GM18526 (cell line): ENCODE results near the gene TAC3.

Experiments used
- POLR2A ChIP-seq: IDR thresholded peaks from 3 replicates; pipeline ENCODE4 v1.6.1; 2011; ENCODE audit not compliant: insufficient read length; ENCODE audit errors: extremely low read depth

Gene TAC3

GRCh38 chr12:57042695-57043094 is 26.4 kb upstream of the TAC3 start:
- no peak for TF ChIP-seq POLR2A

- TF ChIP-seq POLR2A = no peak
These were observed 24.4 kb upstream of the TAC3 start for GRCh38 chr12:57040750-57041149.

GRCh38 chr12:57040211-57040610 is 23.9 kb upstream of the TAC3 start:
- TF ChIP-seq POLR2A = no peak

GRCh38 chr12:57039016-57039798 is 22.9 kb upstream of the TAC3 start:
- no peak for TF ChIP-seq POLR2A

GRCh38 chr12:57037264-57037663 is 20.9 kb upstream of the TAC3 start:
- TF ChIP-seq POLR2A = no peak

- no peak for TF ChIP-seq POLR2A
These were observed 17.1 kb upstream of the TAC3 start for GRCh38 chr12:57033431-57033830.

- TF ChIP-seq POLR2A = no peak
These were observed 15.5 kb upstream of the TAC3 start for GRCh38 chr12:57031789-57032188.

- TF ChIP-seq POLR2A = no peak
These were observed 14.9 kb upstream of the TAC3 start for GRCh38 chr12:57031138-57031725.

GRCh38 chr12:57029457-57029856 is 13.1 kb upstream of the TAC3 start:
- no peak for TF ChIP-seq POLR2A

- no peak for TF ChIP-seq POLR2A
These were observed 11.4 kb upstream of the TAC3 start for GRCh38 chr12:57027805-57028153.

GRCh38 chr12:57027011-57027804 is 10.9 kb upstream of the TAC3 start:
- TF ChIP-seq POLR2A = no peak

- TF ChIP-seq POLR2A = no peak
These were observed 8.9 kb upstream of the TAC3 start for GRCh38 chr12:57025196-57025595.

GRCh38 chr12:57019983-57020719 is 3.8 kb upstream of the TAC3 start:
- no peak for TF ChIP-seq POLR2A

- no peak for TF ChIP-seq POLR2A
These were observed 2.6 kb upstream of the TAC3 start for GRCh38 chr12:57018906-57019305.
